ENCODE measurements around the gene ATP6V0B. TPM values are rescaled to one million over a fixed set of nuclear protein-coding genes. Genes with fewer than 3 reads are reported as not detected.

ATP6V0B gene
- total and polyA plus RNA-seq, 2 of the 13 experiments (the other 11 are each of a cell fraction or from before 2014, with no cell fraction given): 157 to 161 TPM

DNA sequence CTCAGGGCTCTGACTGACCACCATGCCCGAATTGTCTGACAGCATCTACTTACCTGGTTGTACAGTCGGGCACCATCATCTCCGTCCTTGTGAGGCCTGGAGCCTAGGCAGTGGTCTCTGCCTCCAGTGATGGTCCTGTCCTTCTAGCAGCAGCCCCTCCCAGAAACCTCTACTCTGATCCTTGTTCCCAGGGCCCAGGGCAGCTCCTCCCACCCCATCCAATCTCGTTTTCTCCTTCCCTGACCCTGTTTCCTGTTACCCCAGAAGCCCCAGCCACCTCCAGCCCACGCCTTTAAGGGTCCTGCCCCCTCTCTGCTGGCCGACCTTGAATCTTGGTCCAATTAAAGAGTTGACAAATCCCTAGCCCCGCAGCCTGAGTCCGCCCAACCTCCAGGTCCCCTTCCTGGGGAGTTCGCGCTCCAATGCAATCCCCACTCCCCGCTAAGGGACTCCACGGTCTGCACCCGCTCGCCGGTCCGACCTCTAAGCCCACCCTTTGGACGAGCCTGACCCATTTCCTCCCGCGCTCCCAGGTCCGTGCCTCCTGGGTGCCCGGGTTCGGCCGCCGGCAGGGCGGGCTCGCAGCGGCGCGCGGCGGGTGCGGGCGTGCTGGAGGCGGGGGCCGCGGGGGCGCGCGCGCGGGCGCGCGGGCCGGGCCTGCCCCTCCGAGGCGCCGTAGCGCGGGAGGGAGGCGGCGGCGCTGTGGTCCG is 3.9 kb downstream of the ATP6V0B start, which contains the start of gene B4GALT2 (continued):
- TF ChIP-seq SNRNP70 (IDR thresholded peaks at IDR 0.05; ENCODE audit: low read depth, low read length) (no peak), ZNF556 (CRISPR knock-in tag; IDR thresholded peaks at IDR 0.05; ENCODE audit: borderline replicate concordance) (0 out of 2 replicates have a peak, but pooled peaks have one; percentile 16), ZNF430 (CRISPR knock-in tag; IDR thresholded peaks at IDR 0.05) (peak; percentile 65), ZNF766 (CRISPR knock-in tag; IDR thresholded peaks at IDR 0.05; ENCODE audit: borderline replicate concordance) (peak; percentile 29; the same call in 1 of the 2 replicates), CREB1 (IDR thresholded peaks at IDR 0.05) (no peak), CREB1 (CRISPR knock-in tag; IDR thresholded peaks at IDR 0.05) (peak; percentile 18; the same call in 1 of the 2 replicates), ZNF781 (CRISPR knock-in tag; IDR thresholded peaks at IDR 0.05; ENCODE audit: borderline replicate concordance, not compliant biosample characterization) (peak; percentile 38), NONO (IDR thresholded peaks at IDR 0.05) (no peak), NONO (CRISPR knock-in tag; conservative IDR thresholded peaks at IDR 0.05) (no peak; the same call in none of the 2 replicates), HOXA3 (CRISPR knock-in tag; IDR thresholded peaks at IDR 0.05) (peak; percentile 30; the same call in 1 of the 2 replicates)
- TF ChIP-seq, protein P1, sequence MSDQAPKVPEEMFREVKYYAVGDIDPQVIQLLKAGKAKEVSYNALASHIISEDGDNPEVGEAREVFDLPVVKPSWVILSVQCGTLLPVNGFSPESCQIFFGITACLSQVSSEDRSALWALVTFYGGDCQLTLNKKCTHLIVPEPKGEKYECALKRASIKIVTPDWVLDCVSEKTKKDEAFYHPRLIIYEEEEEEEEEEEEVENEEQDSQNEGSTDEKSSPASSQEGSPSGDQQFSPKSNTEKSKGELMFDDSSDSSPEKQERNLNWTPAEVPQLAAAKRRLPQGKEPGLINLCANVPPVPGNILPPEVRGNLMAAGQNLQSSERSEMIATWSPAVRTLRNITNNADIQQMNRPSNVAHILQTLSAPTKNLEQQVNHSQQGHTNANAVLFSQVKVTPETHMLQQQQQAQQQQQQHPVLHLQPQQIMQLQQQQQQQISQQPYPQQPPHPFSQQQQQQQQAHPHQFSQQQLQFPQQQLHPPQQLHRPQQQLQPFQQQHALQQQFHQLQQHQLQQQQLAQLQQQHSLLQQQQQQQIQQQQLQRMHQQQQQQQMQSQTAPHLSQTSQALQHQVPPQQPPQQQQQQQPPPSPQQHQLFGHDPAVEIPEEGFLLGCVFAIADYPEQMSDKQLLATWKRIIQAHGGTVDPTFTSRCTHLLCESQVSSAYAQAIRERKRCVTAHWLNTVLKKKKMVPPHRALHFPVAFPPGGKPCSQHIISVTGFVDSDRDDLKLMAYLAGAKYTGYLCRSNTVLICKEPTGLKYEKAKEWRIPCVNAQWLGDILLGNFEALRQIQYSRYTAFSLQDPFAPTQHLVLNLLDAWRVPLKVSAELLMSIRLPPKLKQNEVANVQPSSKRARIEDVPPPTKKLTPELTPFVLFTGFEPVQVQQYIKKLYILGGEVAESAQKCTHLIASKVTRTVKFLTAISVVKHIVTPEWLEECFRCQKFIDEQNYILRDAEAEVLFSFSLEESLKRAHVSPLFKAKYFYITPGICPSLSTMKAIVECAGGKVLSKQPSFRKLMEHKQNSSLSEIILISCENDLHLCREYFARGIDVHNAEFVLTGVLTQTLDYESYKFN (CRISPR knock-in tag; conservative IDR thresholded peaks at IDR 0.05): peak; percentile 64
- TF ChIP-seq, protein P2, sequence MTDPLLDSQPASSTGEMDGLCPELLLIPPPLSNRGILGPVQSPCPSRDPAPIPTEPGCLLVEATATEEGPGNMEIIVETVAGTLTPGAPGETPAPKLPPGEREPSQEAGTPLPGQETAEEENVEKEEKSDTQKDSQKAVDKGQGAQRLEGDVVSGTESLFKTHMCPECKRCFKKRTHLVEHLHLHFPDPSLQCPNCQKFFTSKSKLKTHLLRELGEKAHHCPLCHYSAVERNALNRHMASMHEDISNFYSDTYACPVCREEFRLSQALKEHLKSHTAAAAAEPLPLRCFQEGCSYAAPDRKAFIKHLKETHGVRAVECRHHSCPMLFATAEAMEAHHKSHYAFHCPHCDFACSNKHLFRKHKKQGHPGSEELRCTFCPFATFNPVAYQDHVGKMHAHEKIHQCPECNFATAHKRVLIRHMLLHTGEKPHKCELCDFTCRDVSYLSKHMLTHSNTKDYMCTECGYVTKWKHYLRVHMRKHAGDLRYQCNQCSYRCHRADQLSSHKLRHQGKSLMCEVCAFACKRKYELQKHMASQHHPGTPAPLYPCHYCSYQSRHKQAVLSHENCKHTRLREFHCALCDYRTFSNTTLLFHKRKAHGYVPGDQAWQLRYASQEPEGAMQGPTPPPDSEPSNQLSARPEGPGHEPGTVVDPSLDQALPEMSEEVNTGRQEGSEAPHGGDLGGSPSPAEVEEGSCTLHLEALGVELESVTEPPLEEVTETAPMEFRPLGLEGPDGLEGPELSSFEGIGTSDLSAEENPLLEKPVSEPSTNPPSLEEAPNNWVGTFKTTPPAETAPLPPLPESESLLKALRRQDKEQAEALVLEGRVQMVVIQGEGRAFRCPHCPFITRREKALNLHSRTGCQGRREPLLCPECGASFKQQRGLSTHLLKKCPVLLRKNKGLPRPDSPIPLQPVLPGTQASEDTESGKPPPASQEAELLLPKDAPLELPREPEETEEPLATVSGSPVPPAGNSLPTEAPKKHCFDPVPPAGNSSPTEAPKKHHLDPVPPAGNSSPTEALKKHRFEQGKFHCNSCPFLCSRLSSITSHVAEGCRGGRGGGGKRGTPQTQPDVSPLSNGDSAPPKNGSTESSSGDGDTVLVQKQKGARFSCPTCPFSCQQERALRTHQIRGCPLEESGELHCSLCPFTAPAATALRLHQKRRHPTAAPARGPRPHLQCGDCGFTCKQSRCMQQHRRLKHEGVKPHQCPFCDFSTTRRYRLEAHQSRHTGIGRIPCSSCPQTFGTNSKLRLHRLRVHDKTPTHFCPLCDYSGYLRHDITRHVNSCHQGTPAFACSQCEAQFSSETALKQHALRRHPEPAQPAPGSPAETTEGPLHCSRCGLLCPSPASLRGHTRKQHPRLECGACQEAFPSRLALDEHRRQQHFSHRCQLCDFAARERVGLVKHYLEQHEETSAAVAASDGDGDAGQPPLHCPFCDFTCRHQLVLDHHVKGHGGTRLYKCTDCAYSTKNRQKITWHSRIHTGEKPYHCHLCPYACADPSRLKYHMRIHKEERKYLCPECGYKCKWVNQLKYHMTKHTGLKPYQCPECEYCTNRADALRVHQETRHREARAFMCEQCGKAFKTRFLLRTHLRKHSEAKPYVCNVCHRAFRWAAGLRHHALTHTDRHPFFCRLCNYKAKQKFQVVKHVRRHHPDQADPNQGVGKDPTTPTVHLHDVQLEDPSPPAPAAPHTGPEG (CRISPR knock-in tag; IDR thresholded peaks at IDR 0.05): 0 out of 2 replicates have a peak, but pooled peaks have one; percentile 27
- TF ChIP-seq, protein P3, sequence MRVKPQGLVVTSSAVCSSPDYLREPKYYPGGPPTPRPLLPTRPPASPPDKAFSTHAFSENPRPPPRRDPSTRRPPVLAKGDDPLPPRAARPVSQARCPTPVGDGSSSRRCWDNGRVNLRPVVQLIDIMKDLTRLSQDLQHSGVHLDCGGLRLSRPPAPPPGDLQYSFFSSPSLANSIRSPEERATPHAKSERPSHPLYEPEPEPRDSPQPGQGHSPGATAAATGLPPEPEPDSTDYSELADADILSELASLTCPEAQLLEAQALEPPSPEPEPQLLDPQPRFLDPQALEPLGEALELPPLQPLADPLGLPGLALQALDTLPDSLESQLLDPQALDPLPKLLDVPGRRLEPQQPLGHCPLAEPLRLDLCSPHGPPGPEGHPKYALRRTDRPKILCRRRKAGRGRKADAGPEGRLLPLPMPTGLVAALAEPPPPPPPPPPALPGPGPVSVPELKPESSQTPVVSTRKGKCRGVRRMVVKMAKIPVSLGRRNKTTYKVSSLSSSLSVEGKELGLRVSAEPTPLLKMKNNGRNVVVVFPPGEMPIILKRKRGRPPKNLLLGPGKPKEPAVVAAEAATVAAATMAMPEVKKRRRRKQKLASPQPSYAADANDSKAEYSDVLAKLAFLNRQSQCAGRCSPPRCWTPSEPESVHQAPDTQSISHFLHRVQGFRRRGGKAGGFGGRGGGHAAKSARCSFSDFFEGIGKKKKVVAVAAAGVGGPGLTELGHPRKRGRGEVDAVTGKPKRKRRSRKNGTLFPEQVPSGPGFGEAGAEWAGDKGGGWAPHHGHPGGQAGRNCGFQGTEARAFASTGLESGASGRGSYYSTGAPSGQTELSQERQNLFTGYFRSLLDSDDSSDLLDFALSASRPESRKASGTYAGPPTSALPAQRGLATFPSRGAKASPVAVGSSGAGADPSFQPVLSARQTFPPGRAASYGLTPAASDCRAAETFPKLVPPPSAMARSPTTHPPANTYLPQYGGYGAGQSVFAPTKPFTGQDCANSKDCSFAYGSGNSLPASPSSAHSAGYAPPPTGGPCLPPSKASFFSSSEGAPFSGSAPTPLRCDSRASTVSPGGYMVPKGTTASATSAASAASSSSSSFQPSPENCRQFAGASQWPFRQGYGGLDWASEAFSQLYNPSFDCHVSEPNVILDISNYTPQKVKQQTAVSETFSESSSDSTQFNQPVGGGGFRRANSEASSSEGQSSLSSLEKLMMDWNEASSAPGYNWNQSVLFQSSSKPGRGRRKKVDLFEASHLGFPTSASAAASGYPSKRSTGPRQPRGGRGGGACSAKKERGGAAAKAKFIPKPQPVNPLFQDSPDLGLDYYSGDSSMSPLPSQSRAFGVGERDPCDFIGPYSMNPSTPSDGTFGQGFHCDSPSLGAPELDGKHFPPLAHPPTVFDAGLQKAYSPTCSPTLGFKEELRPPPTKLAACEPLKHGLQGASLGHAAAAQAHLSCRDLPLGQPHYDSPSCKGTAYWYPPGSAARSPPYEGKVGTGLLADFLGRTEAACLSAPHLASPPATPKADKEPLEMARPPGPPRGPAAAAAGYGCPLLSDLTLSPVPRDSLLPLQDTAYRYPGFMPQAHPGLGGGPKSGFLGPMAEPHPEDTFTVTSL (CRISPR knock-in tag; IDR thresholded peaks at IDR 0.05; ENCODE audit: borderline replicate concordance): 0 out of 2 replicates have a peak, but pooled peaks have one; percentile 24

All from HepG2 (cell line).